Liver (tissue), 9 donors: ENCODE results near the gene REM1. TPM values are rescaled to one million over a fixed set of nuclear protein-coding genes. Genes with fewer than 3 reads are reported as not detected.

Experiments
- DNase-seq: peaks from one replicate; pipeline ENCODE4 v3.0.0-alpha.2; 2017; ENCODE audit warnings: low spot score
- H3K27ac ChIP-seq, 2 donors: one replicate each; pipeline ENCODE4 v1.7.0; 2013; ENCODE audit warnings: inconsistent platforms in 2 of 2, low read length in 2 of 2, control low read depth in 1 of 2, low read depth in 1 of 2, mild to moderate bottlenecking in 1 of 2
- H3K27me3 ChIP-seq, 4 donors: one replicate each; pipeline versions ENCODE4 v1.6.1 to v1.7.0; 2013; ENCODE audit warnings: low read length in 3 of 4, inconsistent platforms in 1 of 4, mild to moderate bottlenecking in 1 of 4, moderate library complexity in 1 of 4; ENCODE audit not compliant: control insufficient read depth in 4 of 4, insufficient read depth in 4 of 4
- H3K36me3 ChIP-seq, 4 donors: one replicate each; pipeline versions ENCODE4 v1.6.1 to v1.7.0; 2013; ENCODE audit warnings: low read length in 3 of 4, mild to moderate bottlenecking in 3 of 4, low read depth in 1 of 4, moderate library complexity in 1 of 4; ENCODE audit not compliant: control insufficient read depth in 4 of 4, insufficient read depth in 3 of 4
- H3K4me1 ChIP-seq, 4 donors: one replicate each; pipeline versions ENCODE4 v1.6.1 to v1.7.0; 2013; ENCODE audit warnings: low read length in 3 of 4, mild to moderate bottlenecking in 3 of 4, moderate library complexity in 1 of 4; ENCODE audit not compliant: control insufficient read depth in 4 of 4, insufficient read depth in 4 of 4
- H3K4me3 ChIP-seq, 3 donors: one replicate each; pipeline versions ENCODE4 v1.6.1 to v1.7.0; 2013; ENCODE audit warnings: low read length in 3 of 3, control low read depth in 1 of 3, low read depth in 1 of 3, mild to moderate bottlenecking in 1 of 3
- H3K9ac ChIP-seq, 2 donors: one replicate each; pipeline ENCODE4 v1.7.0; 2013; ENCODE audit warnings: low read length in 2 of 2, mild to moderate bottlenecking in 2 of 2, moderate library complexity in 2 of 2, control low read depth in 1 of 2, low read depth in 1 of 2
- H3K9me3 ChIP-seq, 4 donors: one replicate each; pipeline versions ENCODE4 v1.6.1 to v1.7.0; 2013; ENCODE audit warnings: low read length in 3 of 4; ENCODE audit not compliant: control insufficient read depth in 4 of 4
- EGR1 ChIP-seq, 2 donors: IDR thresholded peaks; 2 replicates each; pipeline ENCODE4 v1.6.1; 2016 to 2018; ENCODE audit warnings: antibody characterized with exemption in 2 of 2, low read depth in 2 of 2
- FOXA1 ChIP-seq: IDR thresholded peaks from 2 replicates; pipeline ENCODE4 v1.6.1; 2016; ENCODE audit warnings: antibody characterized with exemption
- FOXA2 ChIP-seq: IDR thresholded peaks from 2 replicates; pipeline ENCODE4 v1.6.1; 2016; ENCODE audit warnings: antibody characterized with exemption
- GABPA ChIP-seq, 2 donors: IDR thresholded peaks in 1 of 2; conservative IDR thresholded peaks in 1 of 2; 2 replicates each; pipeline ENCODE4 v1.6.1; 2016; ENCODE audit warnings: antibody characterized with exemption in 2 of 2, mild to moderate bottlenecking in 1 of 2, moderate library complexity in 1 of 2
- HNF4A ChIP-seq, 2 donors: conservative IDR thresholded peaks; 2 replicates each; pipeline ENCODE4 v1.6.1; 2016; ENCODE audit warnings: antibody characterized with exemption in 2 of 2, mild to moderate bottlenecking in 2 of 2
- HNF4G ChIP-seq: IDR thresholded peaks from 2 replicates; pipeline ENCODE4 v1.6.1; 2016; ENCODE audit warnings: antibody characterized with exemption
- JUND ChIP-seq, 2 donors: IDR thresholded peaks; 2 replicates each; pipeline ENCODE4 v1.6.1; 2016; ENCODE audit warnings: antibody characterized with exemption in 2 of 2
- NR2F2 ChIP-seq: IDR thresholded peaks from 2 replicates; pipeline ENCODE4 v1.6.1; 2016; ENCODE audit warnings: antibody characterized with exemption
- RAD21 ChIP-seq, 2 donors: IDR thresholded peaks; 2 replicates each; pipeline ENCODE4 v1.6.1; 2016; ENCODE audit warnings: antibody characterized with exemption in 2 of 2, mild to moderate bottlenecking in 2 of 2
- RXRA ChIP-seq, 2 donors: IDR thresholded peaks; 2 replicates each; pipeline ENCODE4 v1.6.1; 2017 to 2018; ENCODE audit warnings: antibody characterized with exemption in 2 of 2, mild to moderate bottlenecking in 1 of 2
- SP1 ChIP-seq: IDR thresholded peaks from 2 replicates; pipeline ENCODE4 v1.6.1; 2018; ENCODE audit warnings: antibody characterized with exemption, mild to moderate bottlenecking
- TAF1 ChIP-seq: conservative IDR thresholded peaks from 2 replicates; pipeline ENCODE4 v1.6.1; 2016; ENCODE audit warnings: antibody characterized with exemption, mild to moderate bottlenecking
- YY1 ChIP-seq: IDR thresholded peaks from 2 replicates; pipeline ENCODE4 v1.6.1; 2016; ENCODE audit warnings: antibody characterized with exemption, mild to moderate bottlenecking
- WGBS: extraction: QIAGEN DNeasy Blood & Tissue Kit; methylation state at CpG from one replicate; pipeline ENCODE4 v1.1.7; 2013; 5-methylcytosine and 5-hydroxymethylcytosine counted together
- polyA plus RNA-seq, 2 donors: library from polyadenylated mRNA; stranded (reverse) in 1 of 2; unstranded in 1 of 2; fragments of 200-250 nt in 1 of 2; fragments of >200 nt in 1 of 2; fragmentation: Nextera tagmentation in 1 of 2; extraction: Ambion mirVana in 1 of 2; gene quantifications; one replicate each; pipeline versions ENCODE4 v1.2.1 to v1.2.3, GENCODE V29; 2013 to 2015
- total RNA-seq, 2 donors: library from RNA; depleted of rRNA; stranded (reverse); fragments of >200 nt; gene quantifications; one replicate each; pipeline ENCODE4 v1.2.3, GENCODE V29; 2014
- TF ChIP-seq, protein P1 (sequence below): IDR thresholded peaks from 2 replicates; pipeline ENCODE4 v1.6.1; 2016; ENCODE audit warnings: antibody characterized with exemption
- TF ChIP-seq, protein P2 (sequence below): IDR thresholded peaks from 2 replicates; pipeline ENCODE4 v1.6.1; 2016; ENCODE audit warnings: antibody characterized with exemption, mild to moderate bottlenecking
- TF ChIP-seq, protein P3 (sequence below): IDR thresholded peaks from 2 replicates; pipeline ENCODE4 v1.6.1; 2016; ENCODE audit warnings: antibody characterized with exemption
- TF ChIP-seq, protein P4 (sequence below): fragments of 150-350 bp; IDR thresholded peaks from 2 replicates; pipeline ENCODE4 v1.5.1; 2017; ENCODE audit warnings: improper control_type of control experiment, low read depth, low read length; ENCODE audit not compliant: missing input control
- donor health status: healthy.
- donor health status: healthy.
- donor health status: healthy.
- donor health status: healthy.
- donor health status: healthy.

REM1 gene
- total and polyA plus RNA-seq, 4 donors = 0.17 to 0.46 (median 0.21) TPM

DNA sequence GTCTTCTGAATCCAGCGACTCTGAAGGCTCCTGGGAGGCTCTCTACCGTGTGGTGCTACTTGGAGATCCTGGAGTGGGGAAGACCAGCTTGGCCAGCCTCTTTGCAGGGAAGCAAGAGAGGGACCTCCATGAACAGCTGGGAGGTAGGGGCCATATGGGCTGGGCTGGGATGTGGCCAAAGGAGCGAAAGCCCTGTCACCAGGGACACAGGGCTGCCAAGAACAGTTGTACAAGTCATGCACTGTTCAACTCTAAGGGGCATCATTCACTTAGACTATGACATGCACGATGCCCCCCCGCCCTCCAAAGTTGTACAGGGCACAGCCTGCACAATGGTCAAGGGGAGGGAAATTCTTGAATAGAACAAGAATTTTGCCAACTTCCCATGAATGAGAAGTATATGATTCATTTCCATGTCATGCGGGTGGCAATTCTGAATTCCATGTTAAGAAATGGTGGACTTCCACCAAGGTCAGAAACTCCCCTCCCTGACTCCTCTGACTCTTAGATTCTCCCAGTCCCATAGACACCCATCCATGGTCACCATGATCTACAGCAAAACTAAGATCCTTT is 1.6 kb downstream of the REM1 start (continued):
- TF ChIP-seq GABPA (IDR thresholded peaks at IDR 0.05 in 1 of 2, conservative IDR thresholded peaks at IDR 0.05 in 1 of 2) (no peak), RXRA (IDR thresholded peaks at IDR 0.05) (no peak), YY1 (no peak), NR2F2 (no peak), TAF1 (no peak)
- TF ChIP-seq, protein P1, sequence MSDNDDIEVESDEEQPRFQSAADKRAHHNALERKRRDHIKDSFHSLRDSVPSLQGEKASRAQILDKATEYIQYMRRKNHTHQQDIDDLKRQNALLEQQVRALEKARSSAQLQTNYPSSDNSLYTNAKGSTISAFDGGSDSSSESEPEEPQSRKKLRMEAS = no peak

DNA sequence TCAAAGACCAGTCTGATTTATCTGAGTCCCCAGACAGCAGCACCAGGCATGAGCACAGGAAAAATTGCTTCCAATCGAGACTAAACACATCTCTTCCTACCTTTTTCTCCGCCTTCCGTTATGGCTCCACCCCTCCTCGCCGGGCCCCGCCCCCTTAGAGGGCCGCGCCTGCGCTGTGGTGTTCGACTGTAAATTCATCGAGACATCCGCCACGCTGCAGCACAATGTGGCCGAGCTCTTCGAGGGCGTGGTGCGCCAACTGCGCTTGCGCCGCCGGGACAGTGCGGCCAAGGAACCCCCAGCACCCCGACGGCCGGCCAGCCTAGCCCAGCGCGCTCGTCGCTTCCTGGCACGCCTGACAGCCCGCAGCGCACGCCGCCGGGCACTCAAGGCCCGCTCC is 8.9 kb downstream of the REM1 start:
- H3K4me3 ChIP-seq = no peak overlapping the region
- WGBS = 31% methylated on average over 36 of the region's 36 CpGs
- TF ChIP-seq, protein P2, sequence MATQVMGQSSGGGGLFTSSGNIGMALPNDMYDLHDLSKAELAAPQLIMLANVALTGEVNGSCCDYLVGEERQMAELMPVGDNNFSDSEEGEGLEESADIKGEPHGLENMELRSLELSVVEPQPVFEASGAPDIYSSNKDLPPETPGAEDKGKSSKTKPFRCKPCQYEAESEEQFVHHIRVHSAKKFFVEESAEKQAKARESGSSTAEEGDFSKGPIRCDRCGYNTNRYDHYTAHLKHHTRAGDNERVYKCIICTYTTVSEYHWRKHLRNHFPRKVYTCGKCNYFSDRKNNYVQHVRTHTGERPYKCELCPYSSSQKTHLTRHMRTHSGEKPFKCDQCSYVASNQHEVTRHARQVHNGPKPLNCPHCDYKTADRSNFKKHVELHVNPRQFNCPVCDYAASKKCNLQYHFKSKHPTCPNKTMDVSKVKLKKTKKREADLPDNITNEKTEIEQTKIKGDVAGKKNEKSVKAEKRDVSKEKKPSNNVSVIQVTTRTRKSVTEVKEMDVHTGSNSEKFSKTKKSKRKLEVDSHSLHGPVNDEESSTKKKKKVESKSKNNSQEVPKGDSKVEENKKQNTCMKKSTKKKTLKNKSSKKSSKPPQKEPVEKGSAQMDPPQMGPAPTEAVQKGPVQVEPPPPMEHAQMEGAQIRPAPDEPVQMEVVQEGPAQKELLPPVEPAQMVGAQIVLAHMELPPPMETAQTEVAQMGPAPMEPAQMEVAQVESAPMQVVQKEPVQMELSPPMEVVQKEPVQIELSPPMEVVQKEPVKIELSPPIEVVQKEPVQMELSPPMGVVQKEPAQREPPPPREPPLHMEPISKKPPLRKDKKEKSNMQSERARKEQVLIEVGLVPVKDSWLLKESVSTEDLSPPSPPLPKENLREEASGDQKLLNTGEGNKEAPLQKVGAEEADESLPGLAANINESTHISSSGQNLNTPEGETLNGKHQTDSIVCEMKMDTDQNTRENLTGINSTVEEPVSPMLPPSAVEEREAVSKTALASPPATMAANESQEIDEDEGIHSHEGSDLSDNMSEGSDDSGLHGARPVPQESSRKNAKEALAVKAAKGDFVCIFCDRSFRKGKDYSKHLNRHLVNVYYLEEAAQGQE = no peak
- no peak for TF ChIP-seq SP1
- TF ChIP-seq JUND (IDR thresholded peaks at IDR 0.05) = no peak
- no peak for TF ChIP-seq YY1
- TF ChIP-seq, protein P3, sequence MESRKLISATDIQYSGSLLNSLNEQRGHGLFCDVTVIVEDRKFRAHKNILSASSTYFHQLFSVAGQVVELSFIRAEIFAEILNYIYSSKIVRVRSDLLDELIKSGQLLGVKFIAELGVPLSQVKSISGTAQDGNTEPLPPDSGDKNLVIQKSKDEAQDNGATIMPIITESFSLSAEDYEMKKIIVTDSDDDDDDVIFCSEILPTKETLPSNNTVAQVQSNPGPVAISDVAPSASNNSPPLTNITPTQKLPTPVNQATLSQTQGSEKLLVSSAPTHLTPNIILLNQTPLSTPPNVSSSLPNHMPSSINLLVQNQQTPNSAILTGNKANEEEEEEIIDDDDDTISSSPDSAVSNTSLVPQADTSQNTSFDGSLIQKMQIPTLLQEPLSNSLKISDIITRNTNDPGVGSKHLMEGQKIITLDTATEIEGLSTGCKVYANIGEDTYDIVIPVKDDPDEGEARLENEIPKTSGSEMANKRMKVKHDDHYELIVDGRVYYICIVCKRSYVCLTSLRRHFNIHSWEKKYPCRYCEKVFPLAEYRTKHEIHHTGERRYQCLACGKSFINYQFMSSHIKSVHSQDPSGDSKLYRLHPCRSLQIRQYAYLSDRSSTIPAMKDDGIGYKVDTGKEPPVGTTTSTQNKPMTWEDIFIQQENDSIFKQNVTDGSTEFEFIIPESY = no peak
- no peak for TF ChIP-seq HNF4A (conservative IDR thresholded peaks at IDR 0.05)
- TF ChIP-seq NR2F2 = no peak
- TF ChIP-seq, protein P4, sequence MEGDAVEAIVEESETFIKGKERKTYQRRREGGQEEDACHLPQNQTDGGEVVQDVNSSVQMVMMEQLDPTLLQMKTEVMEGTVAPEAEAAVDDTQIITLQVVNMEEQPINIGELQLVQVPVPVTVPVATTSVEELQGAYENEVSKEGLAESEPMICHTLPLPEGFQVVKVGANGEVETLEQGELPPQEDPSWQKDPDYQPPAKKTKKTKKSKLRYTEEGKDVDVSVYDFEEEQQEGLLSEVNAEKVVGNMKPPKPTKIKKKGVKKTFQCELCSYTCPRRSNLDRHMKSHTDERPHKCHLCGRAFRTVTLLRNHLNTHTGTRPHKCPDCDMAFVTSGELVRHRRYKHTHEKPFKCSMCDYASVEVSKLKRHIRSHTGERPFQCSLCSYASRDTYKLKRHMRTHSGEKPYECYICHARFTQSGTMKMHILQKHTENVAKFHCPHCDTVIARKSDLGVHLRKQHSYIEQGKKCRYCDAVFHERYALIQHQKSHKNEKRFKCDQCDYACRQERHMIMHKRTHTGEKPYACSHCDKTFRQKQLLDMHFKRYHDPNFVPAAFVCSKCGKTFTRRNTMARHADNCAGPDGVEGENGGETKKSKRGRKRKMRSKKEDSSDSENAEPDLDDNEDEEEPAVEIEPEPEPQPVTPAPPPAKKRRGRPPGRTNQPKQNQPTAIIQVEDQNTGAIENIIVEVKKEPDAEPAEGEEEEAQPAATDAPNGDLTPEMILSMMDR = no peak
- no peak for TF ChIP-seq FOXA2
- no peak for TF ChIP-seq FOXA1
- TF ChIP-seq, protein P1 = no peak
- TF ChIP-seq RAD21 (IDR thresholded peaks at IDR 0.05) = no peak
- no peak for TF ChIP-seq TAF1
- no peak for TF ChIP-seq GABPA (IDR thresholded peaks at IDR 0.05 in 1 of 2, conservative IDR thresholded peaks at IDR 0.05 in 1 of 2)
- TF ChIP-seq HNF4G = no peak
- no peak for TF ChIP-seq EGR1 (IDR thresholded peaks at IDR 0.05; ENCODE audit: low read depth in 2 of 2)
- H3K4me1 ChIP-seq = no peaks in the 10 kb centered on the region
- peaks cover 0 to 4% (median 2%) of the 10 kb centered on the region in 4 donors for H3K27me3 ChIP-seq
- no peaks in the 10 kb centered on the region for H3K36me3 ChIP-seq
- DNase-seq = peak; percentile 68
- no peak overlapping the region for H3K27ac ChIP-seq
- H3K9ac ChIP-seq = no peak overlapping the region
- no peaks in the 10 kb centered on the region for H3K9me3 ChIP-seq
